ENCODE data around the gene FAF1.

The FAF1 gene

GRCh38 chr1:50422946-50423669 is 537.0 kb downstream of the FAF1 start, which contains the start of gene DMRTA2:
Gene DMRTA2, minus strand, starts transcription at chr1:50423443. Its CDS starts 1,907 bp downstream, at chr1:50421536.
- DNase-seq, result peak; percentile 82

- no peak for DNase-seq
Observed at GRCh38 chr1:50422675-50422945, 537.5 kb downstream of the FAF1 start.

GRCh38 chr1:50421768-50422674 is 538.0 kb downstream of the FAF1 start:
- DNase-seq, result no peak

- DNase-seq, result no peak
Observed at GRCh38 chr1:50421366-50421748, 538.7 kb downstream of the FAF1 start.

- DNase-seq, result no peak
Observed at GRCh38 chr1:50420689-50421365, 539.2 kb downstream of the FAF1 start.

- DNase-seq, result no peak
Observed at GRCh38 chr1:50419907-50420677, 540.0 kb downstream of the FAF1 start.

GRCh38 chr1:50419192-50419906 is 540.7 kb downstream of the FAF1 start:
- peak; percentile 62 for DNase-seq

GRCh38 chr1:50418600-50419109 is 541.4 kb downstream of the FAF1 start:
- peak; percentile 48 for DNase-seq

GRCh38 chr1:50417946-50418599 is 542.0 kb downstream of the FAF1 start:
- DNase-seq, result no peak

- no peak for DNase-seq
Observed at GRCh38 chr1:50417507-50417906, 542.6 kb downstream of the FAF1 start.

GRCh38 chr1:50416553-50417453 is 543.3 kb downstream of the FAF1 start:
- no peak for DNase-seq

- DNase-seq, result no peak
Observed at GRCh38 chr1:50416150-50416527, 543.9 kb downstream of the FAF1 start.

- DNase-seq, result no peak
Observed at GRCh38 chr1:50415235-50416149, 544.6 kb downstream of the FAF1 start.

- no peak for DNase-seq
Observed at GRCh38 chr1:50414853-50415234, 545.2 kb downstream of the FAF1 start.

GRCh38 chr1:50412813-50413476 is 547.1 kb downstream of the FAF1 start:
- no peak for DNase-seq

- no peak for DNase-seq
Observed at GRCh38 chr1:50405814-50406213, 554.3 kb downstream of the FAF1 start.

GRCh38 chr1:50393522-50394120 is 566.4 kb downstream of the FAF1 start:
- DNase-seq, result no peak

Data from NCI-H2029 (cell line).